ENCODE results near the gene SPEF2. TPM values are rescaled to one million over a fixed set of nuclear protein-coding genes. Genes with fewer than 3 reads are reported as not detected.
A peak's percentile ranks its signal among the peaks of the same experiment; 100 is the strongest.

SPEF2 gene
- total and polyA plus RNA-seq, 2 donors (not counting 1 experiment from before 2014, with no cell fraction given): 0.31 to 0.59 TPM

GRCh38 chr5:35852084-35852734 is 234.5 kb downstream of the SPEF2 start:
- ChIA-PET CTCF (interaction anchor here (0.7 kb wide), 1 partner anchor 74 kb away, joined by 3 read pairs; no protein-coding TSS in a partner anchor), POLR2A (no interaction called here)
- TF ChIP-seq EZH2 (IDR thresholded peaks at IDR 0.05; ENCODE audit: borderline replicate concordance, insufficient read depth, low read depth, low read length, poor library complexity, severe bottlenecking): no peak
- Histone ChIP-seq H3K27me3 (replicated peaks in 1 of 4; ENCODE audit: control extremely low read depth in 1 of 4, control insufficient read depth in 3 of 4, insufficient read depth in 4 of 4, low read length in 3 of 4) (no peaks in the 10 kb centered on the region), H3K36me3 (replicated peaks in 1 of 2; ENCODE audit: control extremely low read depth in 1 of 2, control insufficient read depth in 1 of 2, extremely low read depth in 1 of 2, insufficient read depth in 2 of 2, low read length in 1 of 2) (no peaks in the 10 kb centered on the region), H3K9ac (ENCODE audit: low read length) (no peak overlapping the region), H3K9me3 (ENCODE audit: control extremely low read depth in 1 of 3, control insufficient read depth in 2 of 3, insufficient read depth in 1 of 3, low read length in 2 of 3) (no peaks in the 10 kb centered on the region), H3K4me3 (ENCODE audit: control extremely low read depth in 1 of 5, extremely low read depth in 1 of 5, insufficient read depth in 1 of 5, low read depth in 2 of 5, low read length in 4 of 5) (no peak overlapping the region), H3K27ac (ENCODE audit: low read length in 2 of 2) (no peak overlapping the region), H4K20me1 (ENCODE audit: control insufficient read depth, insufficient read depth, low read length, poor library complexity, severe bottlenecking) (no peaks in the 10 kb centered on the region), H3K79me2 (ENCODE audit: control insufficient read depth, insufficient read depth, low read length) (no peaks in the 10 kb centered on the region), H2AFZ (ENCODE audit: insufficient read depth, low read depth, low read length, poor library complexity, severe bottlenecking) (no peak overlapping the region), H3K4me1 (ENCODE audit: control insufficient read depth in 2 of 2, insufficient read depth in 2 of 2, low read length in 2 of 2) (peaks cover 17 to 33% of the 10 kb centered on the region in 2 donors), H3K4me2 (replicated peaks; ENCODE audit: low read depth, low read length, poor library complexity, severe bottlenecking) (peak overlapping the region; percentile 5)
- Mint-ChIP-seq H3K27me3 (no peaks in the 10 kb centered on the region), H3K4me1 (peaks cover 28% of the 10 kb centered on the region), H3K27ac (no peak overlapping the region), H3K9me3 (ENCODE audit: insufficient read depth) (no peaks in the 10 kb centered on the region), H3K4me3 (no peak overlapping the region)
- 60% methylated on average over 6 of the region's 8 CpGs for WGBS (ENCODE audit: insufficient coverage)
- ATAC-seq (ENCODE audit: low read depth): peak; percentile 43
- DNase-seq: peak; percentile 20
- intact Hi-C loops (cut with micrococcal nuclease): no loop called here

- H3K9me3 Mint-ChIP-seq (ENCODE audit: insufficient read depth): no peaks in the 10 kb centered on the region
- H3K4me1 Mint-ChIP-seq: peaks cover 28% of the 10 kb centered on the region
- intact Hi-C loops (cut with micrococcal nuclease): no loop called here
- Histone ChIP-seq H2AFZ (ENCODE audit: insufficient read depth, low read depth, low read length, poor library complexity, severe bottlenecking) (no peak overlapping the region), H3K27ac (ENCODE audit: low read length in 2 of 2) (no peak overlapping the region), H3K4me2 (replicated peaks; ENCODE audit: low read depth, low read length, poor library complexity, severe bottlenecking) (peak overlapping the region; percentile 5), H3K4me3 (ENCODE audit: control extremely low read depth in 1 of 5, extremely low read depth in 1 of 5, insufficient read depth in 1 of 5, low read depth in 2 of 5, low read length in 4 of 5) (no peak overlapping the region), H3K27me3 (replicated peaks in 1 of 4; ENCODE audit: control extremely low read depth in 1 of 4, control insufficient read depth in 3 of 4, insufficient read depth in 4 of 4, low read length in 3 of 4) (no peaks in the 10 kb centered on the region), H4K20me1 (ENCODE audit: control insufficient read depth, insufficient read depth, low read length, poor library complexity, severe bottlenecking) (no peaks in the 10 kb centered on the region), H3K4me1 (ENCODE audit: control insufficient read depth in 2 of 2, insufficient read depth in 2 of 2, low read length in 2 of 2) (peaks cover 17 to 33% of the 10 kb centered on the region in 2 donors), H3K79me2 (ENCODE audit: control insufficient read depth, insufficient read depth, low read length) (no peaks in the 10 kb centered on the region), H3K36me3 (replicated peaks in 1 of 2; ENCODE audit: control extremely low read depth in 1 of 2, control insufficient read depth in 1 of 2, extremely low read depth in 1 of 2, insufficient read depth in 2 of 2, low read length in 1 of 2) (no peaks in the 10 kb centered on the region), H3K9me3 (ENCODE audit: control extremely low read depth in 1 of 3, control insufficient read depth in 2 of 3, insufficient read depth in 1 of 3, low read length in 2 of 3) (no peaks in the 10 kb centered on the region), H3K9ac (ENCODE audit: low read length) (no peak overlapping the region)
- TF ChIP-seq CTCF (IDR thresholded peaks at IDR 0.05) (no peak), EZH2 (IDR thresholded peaks at IDR 0.05; ENCODE audit: borderline replicate concordance, insufficient read depth, low read depth, low read length, poor library complexity, severe bottlenecking) (no peak)
- peaks cover 1% of the 10 kb centered on the region for H3K27me3 Mint-ChIP-seq
- POLR2A ChIA-PET: no interaction called here
- CTCF ChIA-PET: interaction anchor here (0.7 kb wide), 1 partner anchor 74 kb away, joined by 3 read pairs; no protein-coding TSS in a partner anchor
- H3K27ac Mint-ChIP-seq: no peak overlapping the region
- DNase-seq (no peak), ATAC-seq (ENCODE audit: low read depth) (no peak)
- no peak overlapping the region for H3K4me3 Mint-ChIP-seq
Measured at GRCh38 chr5:35852773-35853172, 235.1 kb downstream of the SPEF2 start.
